ENCODE data around the gene ZC2HC1C.

ZC2HC1C gene

GRCh38 chr14:75069121-75069810, at the start of gene ZC2HC1C:
Gene ZC2HC1C (plus strand): TSS chr14:75069641. CDS start chr14:75070574, 933 bp downstream.
- DNase-seq: peak; percentile 29 to 98 (median 93)

- no peak for DNase-seq
Measured at GRCh38 chr14:75022655-75023054, 46.8 kb upstream of the ZC2HC1C start.

DNA sequence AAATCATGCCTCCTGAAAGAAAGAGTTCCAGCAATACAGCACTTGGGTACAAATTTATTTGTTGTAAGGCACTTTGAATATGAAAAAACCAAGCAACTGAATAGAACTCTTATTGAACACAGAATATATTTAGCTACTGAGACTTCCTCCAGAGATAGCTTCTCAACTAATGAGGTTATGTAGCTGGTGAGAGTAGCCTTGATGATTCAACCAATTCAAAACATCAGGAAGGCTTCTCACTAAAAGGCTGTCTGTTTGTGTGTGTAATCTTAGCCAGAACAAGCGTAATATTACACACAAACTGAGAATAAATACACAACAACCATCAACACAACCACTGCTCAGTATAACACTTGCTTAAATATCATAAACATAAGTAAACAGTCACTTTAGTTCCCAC, 46.3 kb upstream of the ZC2HC1C start:
- no peak for DNase-seq

GRCh38 chr14:75025082-75025481, 44.4 kb upstream of the ZC2HC1C start:
- DNase-seq: no peak

- peak in 4 of 56 donors; percentile 8 to 57 (median 30) for DNase-seq
Measured at GRCh38 chr14:75025876-75026275, 43.6 kb upstream of the ZC2HC1C start.

- DNase-seq: no peak
Measured at GRCh38 chr14:75030147-75030546, 39.3 kb upstream of the ZC2HC1C start.

GRCh38 chr14:75032939-75033338, 36.5 kb upstream of the ZC2HC1C start:
- DNase-seq: no peak

DNA sequence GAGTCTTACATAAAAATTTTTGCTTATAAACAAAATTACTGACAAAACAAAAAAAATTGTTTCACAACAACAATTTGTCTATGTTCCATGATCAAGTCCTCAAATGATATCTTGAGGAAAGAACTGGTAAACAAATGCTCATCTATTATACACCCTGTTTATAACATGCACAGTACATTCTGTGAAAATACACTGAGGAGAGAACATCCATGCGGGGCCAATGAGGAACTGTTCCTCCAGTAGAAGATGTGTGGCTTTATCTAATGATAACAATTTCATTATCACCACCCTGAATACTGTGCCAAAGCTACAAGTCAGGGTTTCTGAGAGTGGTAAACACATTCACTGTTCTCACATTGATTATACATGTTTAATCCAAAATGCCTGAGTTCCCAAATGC, 28.9 kb upstream of the ZC2HC1C start:
- DNase-seq: no peak

GRCh38 chr14:75040959-75041358, 28.5 kb upstream of the ZC2HC1C start:
- no peak for DNase-seq

GRCh38 chr14:75041613-75042012, 27.8 kb upstream of the ZC2HC1C start:
- DNase-seq: no peak

DNA sequence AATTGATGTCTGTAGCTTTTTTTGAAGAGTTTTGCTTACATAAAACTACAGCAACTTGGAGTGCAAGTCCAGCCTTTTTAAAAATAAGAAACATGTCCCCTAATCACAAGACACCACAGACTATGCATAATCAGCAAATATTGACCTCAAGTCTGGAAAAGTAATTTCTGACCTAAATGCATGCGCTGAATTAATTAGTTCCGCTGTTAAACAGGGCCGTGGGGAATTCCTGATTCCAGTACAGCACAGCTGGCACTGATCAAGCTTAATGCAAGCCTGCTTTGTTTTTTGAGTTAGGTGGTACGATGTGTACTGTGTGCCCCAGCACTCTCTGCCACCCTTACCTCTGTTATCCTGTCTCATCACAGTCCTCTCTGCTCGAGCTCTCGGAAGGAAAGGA, 27.4 kb upstream of the ZC2HC1C start:
- no peak for DNase-seq

- DNase-seq: no peak
Measured at GRCh38 chr14:75044322-75044721, 25.1 kb upstream of the ZC2HC1C start.

DNA sequence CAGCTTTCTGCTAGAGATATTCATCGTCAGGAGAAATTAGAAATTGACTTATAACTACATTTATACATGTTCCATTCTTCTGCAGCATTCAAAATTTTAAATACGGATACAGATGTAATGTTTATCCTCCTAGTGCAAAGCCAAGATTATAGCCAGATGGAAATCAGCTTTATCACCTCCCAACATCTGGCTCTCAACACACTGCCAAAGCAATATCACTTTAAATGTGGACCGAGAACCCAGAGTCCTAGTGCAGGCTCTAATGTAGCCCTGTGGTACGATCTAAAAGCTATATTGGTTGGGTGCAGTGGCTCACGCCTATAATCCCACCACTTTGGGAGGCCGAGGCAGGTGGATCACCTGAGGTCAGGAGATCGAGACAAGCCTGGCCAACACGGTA, 24.7 kb upstream of the ZC2HC1C start:
- no peak for DNase-seq

GRCh38 chr14:75046275-75046674, 23.2 kb upstream of the ZC2HC1C start:
- no peak for DNase-seq

GRCh38 chr14:75046899-75047298, 22.5 kb upstream of the ZC2HC1C start:
- no peak for DNase-seq

- no peak for DNase-seq
Measured at GRCh38 chr14:75047506-75047905, 21.9 kb upstream of the ZC2HC1C start.

- no peak for DNase-seq
Measured at GRCh38 chr14:75048101-75048500, 21.3 kb upstream of the ZC2HC1C start.

DNA sequence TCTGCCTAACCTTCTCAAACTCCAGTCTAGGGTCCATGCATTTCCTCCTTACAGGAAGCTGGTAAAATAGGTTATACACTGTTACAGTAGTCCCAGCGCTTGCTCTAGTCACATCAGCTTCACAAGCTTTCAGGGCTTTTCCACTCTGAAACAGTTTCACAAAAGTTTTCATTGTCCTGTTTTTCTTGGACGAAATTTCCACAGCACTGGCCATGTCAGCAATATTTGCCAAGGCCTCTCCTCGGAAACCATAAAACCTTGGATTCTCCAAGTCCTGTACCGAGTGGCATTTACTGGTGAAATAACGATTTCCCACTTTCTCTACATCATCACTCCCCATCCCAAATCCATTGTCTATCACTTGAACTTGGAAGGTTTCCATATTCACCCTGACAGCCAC, 20.3 kb upstream of the ZC2HC1C start:
- DNase-seq: peak in 18 of 56 donors; percentile 4 to 45 (median 13)

- DNase-seq: no peak
Measured at GRCh38 chr14:75049731-75050201, 19.7 kb upstream of the ZC2HC1C start.

GRCh38 chr14:75050852-75051555, 18.4 kb upstream of the ZC2HC1C start, which contains the start of gene MLH3:
Gene MLH3 (minus strand): TSS chr14:75051467. CDS start chr14:75049655, 1,812 bp downstream.
- DNase-seq: peak in 55 of 56 donors; percentile 4 to 89 (median 71)

DNA sequence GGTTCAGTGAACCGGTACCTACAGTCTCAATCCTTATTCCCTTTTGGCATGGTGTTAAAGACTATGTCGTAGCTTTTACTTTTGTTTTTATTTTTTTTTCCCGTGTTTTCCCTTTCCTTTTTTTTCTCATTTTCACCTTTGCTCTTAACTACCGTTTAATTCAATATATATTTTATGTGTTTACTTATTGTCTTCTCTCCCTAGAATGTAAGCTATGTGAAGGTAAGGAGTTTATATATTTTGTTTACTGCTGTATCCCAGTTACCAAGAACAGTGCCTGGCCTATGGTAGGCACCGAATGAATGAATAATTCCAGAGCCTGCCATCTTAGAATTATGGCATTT, 17.9 kb upstream of the ZC2HC1C start:
- no peak for DNase-seq

DNA sequence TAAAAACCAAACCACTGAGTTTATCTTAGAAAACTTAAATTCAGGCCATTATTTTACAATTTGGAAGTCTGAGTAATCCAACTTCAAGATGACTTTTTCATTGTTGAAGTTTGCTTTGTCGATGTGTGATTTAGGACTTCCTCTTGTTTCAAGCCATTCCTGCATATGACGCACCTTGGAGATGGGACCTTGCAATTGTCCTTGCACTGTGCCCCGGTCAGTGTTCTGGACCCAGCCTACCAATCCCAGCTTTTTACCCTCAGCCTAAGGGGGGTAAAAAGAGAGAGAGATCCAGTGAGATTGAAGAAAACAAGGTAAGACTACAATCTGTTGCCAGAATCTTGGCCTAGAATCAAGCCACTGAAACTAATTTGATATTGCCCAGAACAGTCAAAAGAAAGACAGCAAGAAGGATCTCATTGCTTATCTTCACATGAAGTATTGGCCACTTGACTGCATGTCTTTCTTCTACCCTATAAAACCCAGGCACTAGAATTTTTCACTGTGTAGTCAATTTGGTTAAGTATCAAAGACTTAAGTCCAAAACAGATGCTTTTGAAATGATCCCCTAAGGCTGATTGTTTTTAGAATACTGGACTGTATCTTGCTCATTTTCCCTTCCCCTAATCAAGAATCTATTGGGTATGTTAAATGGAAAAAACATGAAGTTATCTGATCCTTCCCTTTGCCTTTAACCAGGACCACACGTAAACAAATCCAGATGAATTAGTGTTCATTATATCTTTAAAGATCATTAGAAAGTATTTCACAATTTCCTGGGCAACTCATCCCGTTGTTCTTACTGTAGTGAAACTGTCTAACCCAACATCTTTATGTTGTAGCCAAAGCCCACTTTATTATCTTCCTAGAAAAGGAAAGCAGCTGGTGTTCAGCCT, 15.8 kb upstream of the ZC2HC1C start:
- no peak for DNase-seq
